Measurements from ENCODE around the gene DSG3.

The DSG3 gene

DNA sequence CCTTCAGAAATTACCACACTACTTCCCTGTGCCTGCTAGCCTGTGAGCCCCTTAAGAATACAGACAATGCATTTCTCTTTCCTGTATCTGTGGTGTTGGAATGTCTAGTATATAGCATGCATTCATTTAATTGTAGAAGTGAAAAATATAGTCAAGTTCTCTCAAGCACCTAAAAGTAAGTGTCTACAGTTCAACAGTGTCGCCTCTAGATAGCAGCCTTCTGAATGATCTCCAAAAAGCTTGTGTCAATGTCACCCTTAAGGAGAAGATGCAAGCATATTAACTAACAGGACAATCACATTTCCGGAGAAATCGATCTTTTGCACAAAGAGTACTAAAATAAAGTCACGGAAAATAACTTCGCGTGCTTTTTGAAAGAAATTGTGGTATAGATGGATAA is 27.5 kb upstream of the DSG3 start:
- Histone ChIP-seq H3K4me1 (ENCODE audit: low read length) (no peaks in the 10 kb centered on the region), H3K4me3 (ENCODE audit: low read length) (no peak overlapping the region), H3K36me3 (replicated peaks; ENCODE audit: low read depth, low read length) (no peaks in the 10 kb centered on the region), H2AFZ (ENCODE audit: low read depth, low read length) (no peak overlapping the region), H3K27ac (ENCODE audit: low read length) (no peak overlapping the region), H3K4me2 (ENCODE audit: low read length) (no peak overlapping the region), H3K79me2 (ENCODE audit: low read length) (no peaks in the 10 kb centered on the region), H3K27me3 (ENCODE audit: low read depth, low read length) (no peaks in the 10 kb centered on the region), H3K9me3 (ENCODE audit: insufficient read depth, low read length) (no peaks in the 10 kb centered on the region), H3K9ac (ENCODE audit: low read length) (no peak overlapping the region), H4K20me1 (ENCODE audit: insufficient read depth, low read length) (no peaks in the 10 kb centered on the region)
- TF ChIP-seq, protein P1, sequence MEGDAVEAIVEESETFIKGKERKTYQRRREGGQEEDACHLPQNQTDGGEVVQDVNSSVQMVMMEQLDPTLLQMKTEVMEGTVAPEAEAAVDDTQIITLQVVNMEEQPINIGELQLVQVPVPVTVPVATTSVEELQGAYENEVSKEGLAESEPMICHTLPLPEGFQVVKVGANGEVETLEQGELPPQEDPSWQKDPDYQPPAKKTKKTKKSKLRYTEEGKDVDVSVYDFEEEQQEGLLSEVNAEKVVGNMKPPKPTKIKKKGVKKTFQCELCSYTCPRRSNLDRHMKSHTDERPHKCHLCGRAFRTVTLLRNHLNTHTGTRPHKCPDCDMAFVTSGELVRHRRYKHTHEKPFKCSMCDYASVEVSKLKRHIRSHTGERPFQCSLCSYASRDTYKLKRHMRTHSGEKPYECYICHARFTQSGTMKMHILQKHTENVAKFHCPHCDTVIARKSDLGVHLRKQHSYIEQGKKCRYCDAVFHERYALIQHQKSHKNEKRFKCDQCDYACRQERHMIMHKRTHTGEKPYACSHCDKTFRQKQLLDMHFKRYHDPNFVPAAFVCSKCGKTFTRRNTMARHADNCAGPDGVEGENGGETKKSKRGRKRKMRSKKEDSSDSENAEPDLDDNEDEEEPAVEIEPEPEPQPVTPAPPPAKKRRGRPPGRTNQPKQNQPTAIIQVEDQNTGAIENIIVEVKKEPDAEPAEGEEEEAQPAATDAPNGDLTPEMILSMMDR (IDR thresholded peaks at IDR 0.05; ENCODE audit: low read depth, low read length) = no peak
- TF ChIP-seq EZH2phosphoT487 (IDR thresholded peaks at IDR 0.05; ENCODE audit: low read depth) = no peak

DNA sequence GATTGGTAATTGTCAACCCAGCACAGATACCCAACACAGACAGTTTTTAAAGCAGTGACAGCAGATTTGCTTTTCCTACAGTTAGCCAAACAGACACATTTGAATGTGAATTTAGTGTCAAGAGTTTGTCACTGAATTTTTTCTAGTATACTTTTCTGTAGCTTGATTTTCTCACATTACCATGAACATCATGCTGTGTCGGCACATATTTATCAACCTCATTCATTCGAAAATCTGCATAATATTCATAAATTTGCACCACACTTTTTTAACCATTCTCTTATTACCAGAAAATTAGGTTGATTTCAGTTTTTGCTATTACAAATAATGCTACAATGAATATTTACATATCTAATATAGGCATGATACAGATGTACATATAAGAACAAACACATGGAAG is 27.0 kb upstream of the DSG3 start:
- H3K36me3 ChIP-seq (replicated peaks; ENCODE audit: low read depth, low read length) = no peaks in the 10 kb centered on the region
- TF ChIP-seq EZH2phosphoT487 (IDR thresholded peaks at IDR 0.05; ENCODE audit: low read depth) = no peak
- TF ChIP-seq, protein P1 (IDR thresholded peaks at IDR 0.05; ENCODE audit: low read depth, low read length) = no peak
- H3K4me3 ChIP-seq (ENCODE audit: low read length) = no peak overlapping the region
- H3K9ac ChIP-seq (ENCODE audit: low read length) = no peak overlapping the region
- no peaks in the 10 kb centered on the region for H3K79me2 ChIP-seq (ENCODE audit: low read length)
- H3K27me3 ChIP-seq (ENCODE audit: low read depth, low read length) = no peaks in the 10 kb centered on the region
- no peaks in the 10 kb centered on the region for H3K9me3 ChIP-seq (ENCODE audit: insufficient read depth, low read length)
- no peaks in the 10 kb centered on the region for H3K4me1 ChIP-seq (ENCODE audit: low read length)
- no peak overlapping the region for H3K4me2 ChIP-seq (ENCODE audit: low read length)
- H3K27ac ChIP-seq (ENCODE audit: low read length) = no peak overlapping the region
- no peak overlapping the region for H2AFZ ChIP-seq (ENCODE audit: low read depth, low read length)
- H4K20me1 ChIP-seq (ENCODE audit: insufficient read depth, low read length) = no peaks in the 10 kb centered on the region

DNA sequence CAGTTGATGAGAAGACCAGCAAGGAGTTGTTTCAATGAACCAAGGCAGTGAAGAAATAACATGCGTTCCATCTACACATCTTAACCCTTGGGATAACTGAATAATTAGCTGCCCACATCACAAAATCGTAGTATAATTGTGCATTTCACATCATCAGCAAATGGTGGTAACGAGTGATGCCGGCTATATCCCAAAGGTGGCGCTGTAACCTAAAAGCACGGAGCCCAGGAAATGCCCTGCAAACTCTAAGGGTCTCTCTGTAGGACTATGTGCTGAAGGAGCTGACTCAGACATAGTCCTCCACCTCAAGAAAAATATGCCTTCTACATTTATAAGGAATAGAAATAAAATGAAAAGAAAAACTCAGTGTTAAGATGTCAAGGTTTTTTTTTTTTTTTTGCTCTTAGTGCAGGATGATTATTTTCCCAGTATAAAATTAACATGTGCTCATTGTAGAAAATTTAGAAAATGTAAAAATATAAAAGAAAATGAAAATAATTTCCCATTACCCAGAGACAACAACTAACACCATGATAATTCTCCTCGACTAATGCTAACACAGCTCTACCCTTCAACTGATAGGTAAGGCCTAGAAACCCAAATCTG is 23.1 kb upstream of the DSG3 start:
- H3K79me2 ChIP-seq (ENCODE audit: low read length) = no peaks in the 10 kb centered on the region
- no peak overlapping the region for H3K4me3 ChIP-seq (ENCODE audit: low read length)
- H3K27me3 ChIP-seq (ENCODE audit: low read depth, low read length) = no peaks in the 10 kb centered on the region
- H3K4me1 ChIP-seq (ENCODE audit: low read length) = no peaks in the 10 kb centered on the region
- 0 out of 2 replicates have a peak overlapping the region, but pooled peaks have one; percentile 63 for H2AFZ ChIP-seq (ENCODE audit: low read depth, low read length)
- no peak overlapping the region for H3K9ac ChIP-seq (ENCODE audit: low read length)
- H3K36me3 ChIP-seq (replicated peaks; ENCODE audit: low read depth, low read length) = no peaks in the 10 kb centered on the region
- H3K9me3 ChIP-seq (ENCODE audit: insufficient read depth, low read length) = no peaks in the 10 kb centered on the region
- no peak overlapping the region for H3K4me2 ChIP-seq (ENCODE audit: low read length)
- TF ChIP-seq EZH2phosphoT487 (IDR thresholded peaks at IDR 0.05; ENCODE audit: low read depth) = no peak
- TF ChIP-seq, protein P1 (IDR thresholded peaks at IDR 0.05; ENCODE audit: low read depth, low read length) = peak; percentile 93
- no peak overlapping the region for H3K27ac ChIP-seq (ENCODE audit: low read length)
- H4K20me1 ChIP-seq (ENCODE audit: insufficient read depth, low read length) = no peaks in the 10 kb centered on the region

DNA sequence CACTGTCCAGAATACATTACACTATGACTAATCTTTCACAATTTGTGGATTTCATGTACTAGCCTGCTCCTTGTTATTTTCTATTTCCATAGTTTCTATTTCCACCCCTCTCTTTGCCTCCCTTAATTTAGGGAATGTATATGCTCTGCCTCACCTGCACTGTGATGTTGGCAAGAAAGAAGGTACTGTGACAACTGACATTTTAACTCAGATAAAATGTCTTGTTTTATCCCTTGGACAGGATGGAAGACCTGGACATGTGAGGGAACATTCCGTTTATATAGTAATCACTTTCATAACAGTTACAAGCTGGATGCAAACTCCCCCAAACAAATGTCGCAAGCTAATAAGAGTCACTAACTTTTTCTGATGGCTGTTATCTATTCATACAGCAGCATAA is 21.5 kb upstream of the DSG3 start:
- TF ChIP-seq, protein P1 (IDR thresholded peaks at IDR 0.05; ENCODE audit: low read depth, low read length) = no peak
- no peak for TF ChIP-seq EZH2phosphoT487 (IDR thresholded peaks at IDR 0.05; ENCODE audit: low read depth)
- no peak overlapping the region for H3K9ac ChIP-seq (ENCODE audit: low read length)
- no peak overlapping the region for H3K4me3 ChIP-seq (ENCODE audit: low read length)
- no peak overlapping the region for H3K27ac ChIP-seq (ENCODE audit: low read length)
- no peaks in the 10 kb centered on the region for H4K20me1 ChIP-seq (ENCODE audit: insufficient read depth, low read length)
- H3K4me2 ChIP-seq (ENCODE audit: low read length) = no peak overlapping the region
- no peaks in the 10 kb centered on the region for H3K79me2 ChIP-seq (ENCODE audit: low read length)
- H3K4me1 ChIP-seq (ENCODE audit: low read length) = peaks cover 11% of the 10 kb centered on the region; the same call in 1 of the 2 replicates
- H2AFZ ChIP-seq (ENCODE audit: low read depth, low read length) = no peak overlapping the region
- H3K36me3 ChIP-seq (replicated peaks; ENCODE audit: low read depth, low read length) = no peaks in the 10 kb centered on the region
- no peaks in the 10 kb centered on the region for H3K9me3 ChIP-seq (ENCODE audit: insufficient read depth, low read length)
- H3K27me3 ChIP-seq (ENCODE audit: low read depth, low read length) = no peaks in the 10 kb centered on the region

Data from OCI-LY3 (cell line).